Astrocyte of the cerebellum (primary cell): Measurements from ENCODE around the gene FCAR.

Experiments used
- DNase-seq: peaks from one replicate; pipeline ENCODE4 v3.0.0-alpha.2; 2011; ENCODE audit warnings: low read depth
- H3K4me3 ChIP-seq: 2 replicates; pipeline ENCODE4 v1.5.1; 2011; ENCODE audit warnings: mild to moderate bottlenecking, low read depth, low read length, moderate library complexity
- in situ Hi-C: cut with HindIII; loops from 2 replicates; pipeline ENCODE4 v1.10.0; 2017; ENCODE audit warnings: low sequenced_read_pairs
- TF ChIP-seq, protein P1 (sequence below): IDR thresholded peaks from 2 replicates; pipeline ENCODE4 v1.5.1; 2012; ENCODE audit warnings: low read length, low read depth, moderate library complexity, mild to moderate bottlenecking; ENCODE audit errors: missing control alignments

The FCAR gene

DNA sequence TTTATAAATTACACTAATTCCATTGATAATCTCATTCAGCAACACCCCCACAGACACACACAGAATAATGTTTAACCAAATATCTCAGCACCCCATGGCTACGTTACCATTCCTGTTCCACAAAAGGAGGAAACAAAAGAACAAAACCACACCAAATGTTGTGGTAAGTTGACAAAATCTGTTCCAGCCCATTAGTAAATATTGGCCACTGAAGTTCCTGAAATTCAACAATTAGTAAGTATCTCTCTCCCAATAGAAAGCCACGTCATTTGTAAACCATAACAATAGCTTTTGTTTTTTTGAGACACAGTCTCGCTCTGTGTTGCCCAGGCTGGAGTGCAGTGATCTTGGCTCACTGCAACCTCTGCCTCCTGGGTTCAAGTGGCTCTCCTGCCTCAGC, 2.3 kb upstream of the FCAR start:
- TF ChIP-seq, protein P1, sequence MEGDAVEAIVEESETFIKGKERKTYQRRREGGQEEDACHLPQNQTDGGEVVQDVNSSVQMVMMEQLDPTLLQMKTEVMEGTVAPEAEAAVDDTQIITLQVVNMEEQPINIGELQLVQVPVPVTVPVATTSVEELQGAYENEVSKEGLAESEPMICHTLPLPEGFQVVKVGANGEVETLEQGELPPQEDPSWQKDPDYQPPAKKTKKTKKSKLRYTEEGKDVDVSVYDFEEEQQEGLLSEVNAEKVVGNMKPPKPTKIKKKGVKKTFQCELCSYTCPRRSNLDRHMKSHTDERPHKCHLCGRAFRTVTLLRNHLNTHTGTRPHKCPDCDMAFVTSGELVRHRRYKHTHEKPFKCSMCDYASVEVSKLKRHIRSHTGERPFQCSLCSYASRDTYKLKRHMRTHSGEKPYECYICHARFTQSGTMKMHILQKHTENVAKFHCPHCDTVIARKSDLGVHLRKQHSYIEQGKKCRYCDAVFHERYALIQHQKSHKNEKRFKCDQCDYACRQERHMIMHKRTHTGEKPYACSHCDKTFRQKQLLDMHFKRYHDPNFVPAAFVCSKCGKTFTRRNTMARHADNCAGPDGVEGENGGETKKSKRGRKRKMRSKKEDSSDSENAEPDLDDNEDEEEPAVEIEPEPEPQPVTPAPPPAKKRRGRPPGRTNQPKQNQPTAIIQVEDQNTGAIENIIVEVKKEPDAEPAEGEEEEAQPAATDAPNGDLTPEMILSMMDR = no peak
- DNase-seq = no peak
- no peak overlapping the region for H3K4me3 ChIP-seq
- in situ Hi-C loops = no loop called here

DNA sequence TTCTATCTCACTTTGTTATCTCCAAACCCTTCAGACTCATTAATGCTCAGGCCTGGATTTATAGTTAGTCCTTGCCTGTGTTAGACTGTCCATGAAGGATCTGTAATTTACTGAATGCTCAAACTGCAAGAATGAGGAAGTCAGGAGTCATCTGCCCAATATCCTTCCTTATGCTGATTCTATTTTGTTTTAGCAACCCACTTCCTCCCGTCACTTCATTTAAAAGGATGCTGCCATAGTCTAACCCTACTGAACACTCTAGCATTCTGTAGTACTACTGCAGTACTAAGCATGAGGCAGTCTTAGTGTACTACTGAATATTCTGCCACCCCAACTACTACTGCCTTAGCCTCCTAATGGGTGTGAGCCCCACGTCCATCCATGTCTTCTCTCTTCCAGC, 1.5 kb downstream of the FCAR start:
- no peak overlapping the region for H3K4me3 ChIP-seq
- in situ Hi-C loops = no loop called here
- TF ChIP-seq, protein P1 = no peak
- no peak for DNase-seq

DNA sequence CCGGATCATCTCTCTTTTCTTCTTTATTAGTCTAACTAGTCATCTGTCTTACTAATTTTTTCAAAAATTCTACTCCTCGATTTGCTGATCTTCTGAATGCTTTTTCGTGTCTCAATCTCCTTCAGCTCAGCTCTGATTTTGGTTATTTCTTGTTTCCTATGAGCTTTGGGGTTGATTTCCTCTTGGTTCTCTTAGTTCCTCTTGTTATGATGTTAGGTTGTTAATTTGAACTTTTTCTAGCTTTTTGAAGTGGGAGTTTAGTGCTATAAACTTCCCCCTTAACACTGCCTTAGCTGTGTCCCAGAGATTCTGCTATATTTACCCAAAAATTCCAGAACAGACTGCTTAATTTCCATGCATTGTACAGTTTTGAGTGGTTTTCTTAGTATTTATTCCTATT, 3.4 kb downstream of the FCAR start:
- TF ChIP-seq, protein P1 = no peak
- DNase-seq = no peak
- in situ Hi-C loops = no loop called here
- H3K4me3 ChIP-seq = no peak overlapping the region

DNA sequence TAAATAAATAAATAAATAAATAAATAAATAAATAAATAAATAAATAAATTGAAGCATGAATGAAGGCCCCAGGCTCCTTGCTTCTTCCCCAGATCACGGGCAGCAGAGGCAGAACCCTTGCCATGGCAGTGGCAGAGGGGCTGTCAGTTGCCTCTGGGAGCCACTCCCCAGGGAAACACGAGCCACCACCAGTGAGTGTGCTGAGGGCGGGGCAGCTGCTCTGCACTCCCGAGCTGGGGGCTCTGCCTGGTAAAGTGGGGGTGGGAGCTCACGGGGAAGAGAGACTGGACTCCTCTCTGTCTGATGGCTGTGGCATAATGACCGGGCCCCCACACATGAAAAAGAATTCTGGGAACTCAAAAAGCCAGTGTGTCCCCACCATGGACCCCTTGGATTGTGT, 7.8 kb downstream of the FCAR start:
- DNase-seq = no peak
- TF ChIP-seq, protein P1 = no peak
- H3K4me3 ChIP-seq = no peak overlapping the region
- in situ Hi-C loops = no loop called here

DNA sequence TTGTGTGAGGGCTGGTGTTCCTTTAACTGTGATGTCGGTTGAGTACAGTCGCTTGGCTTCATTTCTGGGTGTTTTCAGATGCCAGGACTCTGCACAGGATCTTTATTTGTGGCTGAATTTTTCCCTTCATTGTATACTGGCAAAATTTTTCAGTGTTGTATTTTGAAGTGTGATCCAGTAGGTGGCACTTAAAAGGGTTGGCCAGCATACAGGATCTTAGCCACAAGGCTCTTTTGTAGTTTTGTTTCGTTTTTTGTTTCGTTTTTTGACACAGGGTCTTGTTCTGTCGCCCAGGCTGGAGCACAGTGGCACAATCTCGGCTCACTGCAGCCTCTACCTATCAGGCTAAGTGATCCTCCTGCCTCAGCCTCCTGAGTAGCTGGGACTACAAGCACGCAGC, 8.7 kb downstream of the FCAR start:
- TF ChIP-seq, protein P1 = no peak

DNA sequence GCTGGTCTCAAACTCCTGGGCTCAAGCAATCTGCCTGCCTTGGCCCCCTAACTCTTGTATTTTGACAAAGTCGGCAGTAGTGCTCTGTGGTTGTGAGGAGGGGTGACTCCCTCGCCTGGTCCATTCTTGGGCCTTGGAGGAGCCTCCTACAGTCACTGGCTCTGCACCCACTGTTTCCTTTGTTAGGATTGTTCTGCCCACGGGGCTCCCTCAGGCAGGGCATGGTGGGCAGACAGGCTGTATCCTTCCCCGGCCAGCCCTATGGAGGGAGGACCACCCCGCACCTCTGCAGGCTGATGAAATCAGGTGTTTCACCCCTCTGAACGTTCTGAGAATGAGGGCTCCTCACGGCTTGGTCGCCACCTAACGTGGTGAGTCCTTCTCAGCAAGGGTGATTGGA, 9.2 kb downstream of the FCAR start:
- TF ChIP-seq, protein P1 = no peak
- H3K4me3 ChIP-seq = no peak overlapping the region
- in situ Hi-C loops = no loop called here
- DNase-seq = no peak

More for the DNA sequence above, 8.7 kb downstream of the FCAR start:
- DNase-seq = no peak
- no peak overlapping the region for H3K4me3 ChIP-seq
- in situ Hi-C loops = no loop called here

DNA sequence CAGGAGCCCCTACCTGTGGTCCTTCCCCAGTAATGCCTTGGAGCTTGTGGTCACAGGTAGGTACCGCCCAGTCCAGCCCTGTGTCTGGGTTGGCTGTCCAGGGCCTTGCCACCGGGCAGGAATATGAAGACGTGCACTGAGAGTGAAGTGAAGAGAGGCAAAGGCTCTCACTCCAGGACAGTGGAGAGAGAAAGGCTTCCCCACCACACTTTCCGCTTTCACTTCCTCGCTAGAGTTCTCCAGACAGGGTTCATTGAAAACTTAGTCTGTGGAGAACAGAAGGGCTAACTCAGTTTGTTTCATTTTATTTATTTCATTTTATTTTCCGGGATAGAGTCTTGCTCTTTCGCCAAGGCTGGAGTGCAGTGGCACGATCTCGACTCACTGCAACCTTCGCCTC, 14.2 kb downstream of the FCAR start:
- in situ Hi-C loops = no loop called here
- no peak overlapping the region for H3K4me3 ChIP-seq
- TF ChIP-seq, protein P1 = no peak
- DNase-seq = no peak
